ENCODE data around the gene LRRC3. TPM values are rescaled to one million over a fixed set of nuclear protein-coding genes. Genes with fewer than 3 reads are reported as not detected.
"Not testable (repeated sequence)": the region's sequence is repeated elsewhere in the genome, so short reads cannot be mapped to it uniquely, and the experiment has no call there.

The LRRC3 gene
- total RNA-seq, 2 experiments from 2014 or later, result 0.55 to 0.61 TPM

GRCh38 chr21:44414291-44415072, 40.8 kb upstream of the LRRC3 start:
- H3K27me3 Mint-ChIP-seq, result no peaks in the 10 kb centered on the region
- H3K9me3 Mint-ChIP-seq, result no peaks in the 10 kb centered on the region
- ATAC-seq (ENCODE audit: poor library complexity) (no peak), DNase-seq (peak in 1 of 14 experiments; percentile 10)
- ChIA-PET POLR2A (interaction anchor here (0.7 kb wide), 1 partner anchor 1776 kb away, joined by 3 read pairs; no protein-coding TSS in a partner anchor), CTCF (no interaction called here)
- Histone ChIP-seq H3K9me3 (ENCODE audit: control insufficient read depth in 1 of 2, insufficient read depth in 1 of 2, low read length in 2 of 2) (peaks cover 0 to 31% of the 10 kb centered on the region in 2 experiments), H3K27ac (ENCODE audit: low read depth in 1 of 2, low read length in 2 of 2) (no peak overlapping the region), H3K4me1 (ENCODE audit: insufficient read depth, low read length) (no peaks in the 10 kb centered on the region), H3K4me3 (ENCODE audit: low read length) (no peak overlapping the region), H3K27me3 (ENCODE audit: control insufficient read depth in 1 of 2, insufficient read depth in 2 of 2, low read length in 2 of 2) (no peaks in the 10 kb centered on the region), H3K36me3 (ENCODE audit: insufficient read depth, low read length) (no peaks in the 10 kb centered on the region)
- no peak overlapping the region for H3K4me3 Mint-ChIP-seq
- H3K27ac Mint-ChIP-seq, result no peak overlapping the region
- no peaks in the 10 kb centered on the region for H3K4me1 Mint-ChIP-seq (ENCODE audit: low read depth)
- no peak for TF ChIP-seq CTCF (IDR thresholded peaks at IDR 0.05)
- no peaks in the 10 kb centered on the region for H3K36me3 Mint-ChIP-seq (ENCODE audit: low read depth)
- intact Hi-C loops (cut with DNase I, micrococcal nuclease), result loop anchor here in 1 of 2 experiments (10.0 kb wide), 1 partner anchor 60 kb away; the partner anchor contains the start of gene TRPM2

- H3K27me3 ChIP-seq (ENCODE audit: control insufficient read depth in 1 of 2, insufficient read depth in 2 of 2, low read length in 2 of 2), result no peaks in the 10 kb centered on the region
- ChIA-PET POLR2A (no interaction called here), CTCF (no interaction called here)
- no peak for DNase-seq
- Mint-ChIP-seq H3K4me1 (ENCODE audit: low read depth) (no peaks in the 10 kb centered on the region), H3K36me3 (ENCODE audit: low read depth) (no peaks in the 10 kb centered on the region), H3K27me3 (no peaks in the 10 kb centered on the region), H3K4me3 (no peak overlapping the region), H3K9me3 (no peaks in the 10 kb centered on the region), H3K27ac (no peak overlapping the region)
- ATAC-seq (ENCODE audit: poor library complexity), result no peak
- H3K4me3 ChIP-seq (ENCODE audit: low read length), result no peak overlapping the region
- TF ChIP-seq CTCF (IDR thresholded peaks at IDR 0.05), result no peak
- peaks cover 0 to 31% of the 10 kb centered on the region in 2 experiments for H3K9me3 ChIP-seq (ENCODE audit: control insufficient read depth in 1 of 2, insufficient read depth in 1 of 2, low read length in 2 of 2)
- H3K27ac ChIP-seq (ENCODE audit: low read depth in 1 of 2, low read length in 2 of 2), result no peak overlapping the region
- H3K36me3 ChIP-seq (ENCODE audit: insufficient read depth, low read length), result no peaks in the 10 kb centered on the region
- H3K4me1 ChIP-seq (ENCODE audit: insufficient read depth, low read length), result no peaks in the 10 kb centered on the region
- intact Hi-C loops (cut with DNase I, micrococcal nuclease), result loop anchor here in 1 of 2 experiments (10.0 kb wide), 1 partner anchor 61 kb away; the partner anchor contains the start of gene TRPM2
Observed at GRCh38 chr21:44415073-44416025, 40.0 kb upstream of the LRRC3 start.

GRCh38 chr21:44416193-44416592, 39.1 kb upstream of the LRRC3 start:
- TF ChIP-seq CTCF (IDR thresholded peaks at IDR 0.05), result no peak
- Mint-ChIP-seq H3K4me3 (no peak overlapping the region), H3K27me3 (no peaks in the 10 kb centered on the region), H3K36me3 (ENCODE audit: low read depth) (no peaks in the 10 kb centered on the region), H3K9me3 (no peaks in the 10 kb centered on the region), H3K4me1 (ENCODE audit: low read depth) (no peaks in the 10 kb centered on the region), H3K27ac (no peak overlapping the region)
- intact Hi-C loops (cut with DNase I, micrococcal nuclease), result loop anchor here in 1 of 2 experiments (10.0 kb wide), 1 partner anchor 61 kb away; the partner anchor contains the start of gene TRPM2
- no peak overlapping the region for H3K27ac ChIP-seq (ENCODE audit: low read depth in 1 of 2, low read length in 2 of 2)
- no peaks in the 10 kb centered on the region for H3K4me1 ChIP-seq (ENCODE audit: insufficient read depth, low read length)
- ChIA-PET POLR2A (no interaction called here), CTCF (no interaction called here)
- H3K36me3 ChIP-seq (ENCODE audit: insufficient read depth, low read length), result no peaks in the 10 kb centered on the region
- H3K27me3 ChIP-seq (ENCODE audit: control insufficient read depth in 1 of 2, insufficient read depth in 2 of 2, low read length in 2 of 2), result no peaks in the 10 kb centered on the region
- no peak for ATAC-seq (ENCODE audit: poor library complexity)
- no peak overlapping the region for H3K4me3 ChIP-seq (ENCODE audit: low read length)
- peaks cover 0 to 31% of the 10 kb centered on the region in 2 experiments for H3K9me3 ChIP-seq (ENCODE audit: control insufficient read depth in 1 of 2, insufficient read depth in 1 of 2, low read length in 2 of 2)
- no peak for DNase-seq

- CTCF ChIA-PET; DNase-seq; H3K27ac Mint-ChIP-seq; POLR2A ChIA-PET; H3K4me3 Mint-ChIP-seq; ATAC-seq (ENCODE audit: poor library complexity); H3K9me3 Mint-ChIP-seq; H3K27ac ChIP-seq (ENCODE audit: low read depth in 1 of 2, low read length in 2 of 2); H3K36me3 ChIP-seq (ENCODE audit: insufficient read depth, low read length); H3K36me3 Mint-ChIP-seq (ENCODE audit: low read depth); H3K27me3 ChIP-seq (ENCODE audit: control insufficient read depth in 1 of 2, insufficient read depth in 2 of 2, low read length in 2 of 2); H3K4me3 ChIP-seq (ENCODE audit: low read length); H3K4me1 Mint-ChIP-seq (ENCODE audit: low read depth); H3K27me3 Mint-ChIP-seq; H3K4me1 ChIP-seq (ENCODE audit: insufficient read depth, low read length): not testable (repeated sequence)
- intact Hi-C loops (cut with DNase I, micrococcal nuclease), result loop anchor here in 1 of 2 experiments (10.0 kb wide), 1 partner anchor 63 kb away; the partner anchor contains the start of gene TRPM2
- H3K9me3 ChIP-seq (ENCODE audit: control insufficient read depth in 1 of 2, insufficient read depth in 1 of 2, low read length in 2 of 2), result peaks cover 0 to 31% of the 10 kb centered on the region in 2 experiments
Observed at GRCh38 chr21:44417621-44418107, 37.6 kb upstream of the LRRC3 start.
